NCI-H1417 (cell line): ENCODE measurements around the gene IAPP.
A peak's percentile ranks its signal among the peaks of the same experiment; 100 is the strongest.
"Not testable (repeated sequence)": the region's sequence is repeated elsewhere in the genome, so short reads cannot be mapped to it uniquely, and the experiment has no call there.

Experiments
- DNase-seq, 3 experiments: peaks; one replicate each; lab custom pipeline; 2025; lab: John Stamatoyannopoulos, UW

The IAPP gene

GRCh38 chr12:21372602-21373001 lies at the start of gene IAPP:
TSS of gene IAPP (plus strand) at chr12:21372902. CDS start at chr12:21373352, 450 bp downstream.
- no peak for DNase-seq

GRCh38 chr12:21323736-21324135 lies 49.0 kb upstream of the IAPP start:
- DNase-seq = no peak

- no peak for DNase-seq
Measured at GRCh38 chr12:21324551-21324950, 48.2 kb upstream of the IAPP start.

- no peak for DNase-seq
Measured at GRCh38 chr12:21328578-21328977, 44.1 kb upstream of the IAPP start.

- DNase-seq = peak in 2 of 3 experiments; percentile 32 to 35
Measured at GRCh38 chr12:21330682-21331253, 41.9 kb upstream of the IAPP start.

GRCh38 chr12:21334771-21335325 lies 37.9 kb upstream of the IAPP start, which contains the start of gene SLCO1A2:
TSS of gene SLCO1A2 (minus strand) at chr12:21334917. CDS start at chr12:21334647, 270 bp downstream.
- DNase-seq = no peak

GRCh38 chr12:21336656-21337055 lies 36.0 kb upstream of the IAPP start:
- DNase-seq = peak in 1 of 3 experiments; percentile 40

GRCh38 chr12:21337453-21337852 lies 35.2 kb upstream of the IAPP start:
- no peak for DNase-seq

GRCh38 chr12:21337959-21338744 lies 34.5 kb upstream of the IAPP start:
- DNase-seq = no peak

- no peak for DNase-seq
Measured at GRCh38 chr12:21339921-21340320, 32.8 kb upstream of the IAPP start.

- no peak for DNase-seq
Measured at GRCh38 chr12:21340403-21340802, 32.3 kb upstream of the IAPP start.

- no peak for DNase-seq
Measured at GRCh38 chr12:21341769-21342168, 30.9 kb upstream of the IAPP start.

- DNase-seq = no peak
Measured at GRCh38 chr12:21343636-21344035, 29.1 kb upstream of the IAPP start.

- DNase-seq = no peak
Measured at GRCh38 chr12:21346542-21347205, 26.0 kb upstream of the IAPP start.

GRCh38 chr12:21350975-21351374 lies 21.7 kb upstream of the IAPP start:
- peak in 2 of 3 experiments; percentile 14 to 59 for DNase-seq

- DNase-seq = no peak
Measured at GRCh38 chr12:21353487-21353886, 19.2 kb upstream of the IAPP start.

- no peak for DNase-seq
Measured at GRCh38 chr12:21353948-21354347, 18.8 kb upstream of the IAPP start.

GRCh38 chr12:21354641-21355040 lies 18.1 kb upstream of the IAPP start:
- no peak for DNase-seq

- not testable (repeated sequence) for DNase-seq
Measured at GRCh38 chr12:21360632-21361031, 12.1 kb upstream of the IAPP start.

GRCh38 chr12:21369141-21369980 lies 3.3 kb upstream of the IAPP start:
- no peak for DNase-seq

- DNase-seq = no peak
Measured at GRCh38 chr12:21370845-21371449, 1.8 kb upstream of the IAPP start.
